Activated T-cell treated with anti-CD3 and anti-CD28 coated beads, Interleukin-2, amount 50 U/mL, for 72 hours (primary cell): ENCODE results near the gene TRMT2A. TPM values are rescaled to one million over a fixed set of nuclear protein-coding genes. Genes with fewer than 3 reads are reported as not detected.

Experiments used
- ATAC-seq, 2 donors: fragments of 150-1000 bp; cut with Tn5 transposase; replicated peaks in 1 of 2; 2 replicates each; pipeline ENCODE4 v1.10.0; 2021; ENCODE audit warnings: moderate library complexity in 2 of 2, mild to moderate bottlenecking in 1 of 2
- DNase-seq, 2 donors: peaks; one replicate each; pipeline ENCODE4 v3.0.0; 2021 to 2022; ENCODE audit warnings: mixed read lengths in 1 of 2
- H3K27ac Mint-ChIP-seq: one replicate; pipeline ENCODE4 v1.8.0; 2022; ENCODE audit warnings: mild to moderate bottlenecking, moderate library complexity, mixed read lengths
- H3K27me3 Mint-ChIP-seq: one replicate; pipeline ENCODE4 v1.8.0; 2022; ENCODE audit warnings: low read depth, mixed read lengths
- H3K36me3 Mint-ChIP-seq, 2 donors: one replicate each; pipeline ENCODE4 v1.8.0; 2022; ENCODE audit warnings: mixed read lengths in 2 of 2, mild to moderate bottlenecking in 1 of 2; ENCODE audit not compliant: insufficient read depth in 2 of 2
- H3K4me1 Mint-ChIP-seq: one replicate; pipeline ENCODE4 v1.8.0; 2022; ENCODE audit warnings: low read depth, mixed read lengths
- H3K4me3 Mint-ChIP-seq, 2 donors: one replicate each; pipeline ENCODE4 v1.8.0; 2022; ENCODE audit warnings: mild to moderate bottlenecking in 2 of 2, mixed read lengths in 2 of 2, moderate library complexity in 2 of 2
- H3K9me3 Mint-ChIP-seq, 2 donors: one replicate each; pipeline ENCODE4 v1.8.0; 2022; ENCODE audit warnings: mixed read lengths in 2 of 2
- total RNA-seq, 2 donors: library from RNA; stranded (reverse); gene quantifications; one replicate each; pipeline ENCODE4 v1.2.3, GENCODE V29; 2022

The TRMT2A gene
- total RNA-seq, 2 donors from 2014 or later, result 55.6 to 56.8 TPM

DNA sequence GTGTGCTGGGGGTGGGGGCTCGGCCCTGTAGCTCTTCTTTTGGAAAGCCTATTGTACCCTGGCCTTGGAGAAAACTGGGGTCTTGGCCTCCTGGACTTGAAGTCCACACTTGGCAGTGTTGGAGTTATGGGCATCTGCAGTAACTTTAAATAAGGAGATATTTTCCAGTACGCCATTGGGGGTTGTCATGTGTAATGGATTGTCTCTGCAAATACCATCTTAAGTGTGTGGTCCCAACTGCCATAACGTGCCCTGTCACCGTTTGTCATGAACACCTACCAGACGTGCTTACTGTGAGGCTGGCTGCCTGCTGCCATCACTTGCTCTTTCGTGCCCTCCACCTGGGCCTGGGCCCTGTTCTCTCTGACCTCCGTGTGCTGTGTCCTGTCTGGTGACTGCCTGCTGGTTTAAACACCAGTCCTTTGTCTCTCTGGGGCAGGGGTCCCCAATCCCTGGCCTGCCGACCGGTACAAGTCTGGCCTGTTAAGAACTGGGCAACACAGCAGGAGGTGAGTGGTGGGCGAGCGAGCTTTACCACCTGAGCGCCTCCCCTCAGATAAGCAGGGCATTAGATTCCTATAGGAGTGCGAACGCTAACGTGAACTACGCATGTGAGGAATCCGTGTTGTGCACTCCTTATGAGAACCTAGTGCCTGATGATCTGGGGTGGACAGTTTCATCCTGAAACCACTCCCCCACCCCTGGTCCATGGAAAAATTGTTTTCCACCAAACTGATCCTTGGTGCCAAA, 11.0 kb upstream of the TRMT2A start:
- Mint-ChIP-seq H3K9me3 (no peaks in the 10 kb centered on the region), H3K4me1 (peaks cover 34% of the 10 kb centered on the region), H3K4me3 (no peak overlapping the region), H3K27ac (no peak overlapping the region), H3K36me3 (peaks cover 2 to 6% of the 10 kb centered on the region in 2 donors), H3K27me3 (no peaks in the 10 kb centered on the region)
- DNase-seq, result no peak
- no peak for ATAC-seq

DNA sequence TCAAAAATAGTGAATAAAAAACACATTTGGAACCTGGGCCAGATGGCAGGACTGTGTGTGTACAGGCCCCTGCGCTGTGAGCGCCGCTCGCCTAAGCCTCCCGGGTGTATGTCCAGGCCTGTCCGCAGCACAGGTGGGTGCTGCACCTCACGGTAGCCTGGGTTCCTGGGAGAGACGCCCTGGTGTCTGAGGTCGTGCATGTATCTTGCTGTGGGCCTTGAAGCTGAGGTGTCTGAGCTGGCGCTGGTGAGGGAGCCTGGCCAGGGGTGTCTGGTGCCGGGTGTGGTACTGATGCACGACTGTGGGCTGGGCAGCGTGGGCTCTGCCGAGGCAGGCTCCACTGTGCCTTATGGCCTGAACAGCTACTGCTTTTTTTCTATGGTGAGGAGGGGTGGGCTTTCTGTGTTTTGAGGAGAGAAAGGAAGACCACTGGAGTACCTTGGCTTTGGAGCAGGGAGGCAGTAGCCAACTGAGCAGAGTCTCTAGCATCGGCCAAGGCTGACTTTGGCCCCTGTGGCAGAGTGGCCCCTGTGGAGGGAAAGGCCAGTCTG, 10.4 kb upstream of the TRMT2A start:
- peaks cover 28% of the 10 kb centered on the region for H3K4me1 Mint-ChIP-seq
- DNase-seq (no peak), ATAC-seq (no peak)
- no peaks in the 10 kb centered on the region for H3K27me3 Mint-ChIP-seq
- no peaks in the 10 kb centered on the region for H3K9me3 Mint-ChIP-seq
- H3K36me3 Mint-ChIP-seq, result peaks cover 3 to 8% of the 10 kb centered on the region in 2 donors
- no peak overlapping the region for H3K4me3 Mint-ChIP-seq
- no peak overlapping the region for H3K27ac Mint-ChIP-seq

DNA sequence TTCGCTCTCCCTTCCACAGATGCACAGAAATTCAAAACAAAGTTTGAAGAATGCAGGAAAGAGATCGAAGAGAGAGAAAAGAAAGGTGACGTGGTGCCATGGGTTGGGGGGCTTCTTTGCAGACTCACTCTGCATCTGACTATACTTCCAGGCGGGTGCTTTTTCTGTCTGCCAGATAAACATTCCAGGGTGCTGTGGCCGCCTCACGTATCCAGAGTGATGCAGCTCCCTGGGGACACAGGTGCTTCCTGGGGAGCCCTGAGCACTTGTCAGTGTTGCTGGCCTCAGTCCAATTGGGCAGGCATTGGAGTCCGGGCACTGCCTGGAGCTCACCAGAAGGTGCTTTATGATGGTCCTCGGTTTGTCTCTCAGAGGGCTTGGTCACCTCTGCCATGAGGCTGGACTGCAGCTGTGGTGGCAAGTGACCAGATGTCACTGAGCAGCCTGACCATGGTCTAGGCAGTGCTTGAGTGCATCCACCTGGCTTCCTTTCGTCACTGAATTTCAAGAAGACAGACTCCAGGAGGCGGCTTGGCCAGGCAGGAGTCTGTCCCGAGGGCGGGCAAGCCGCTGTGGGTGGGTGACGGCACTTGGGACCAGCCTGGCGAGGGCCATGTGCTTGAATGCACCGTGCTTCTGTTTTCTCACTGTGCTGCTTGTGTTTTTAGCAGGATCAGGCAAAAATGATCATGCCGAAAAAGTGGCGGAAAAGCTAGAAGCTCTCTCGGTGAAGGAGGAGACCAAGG, 9.4 kb upstream of the TRMT2A start:
- peaks cover 37% of the 10 kb centered on the region for H3K4me1 Mint-ChIP-seq
- no peak overlapping the region for H3K4me3 Mint-ChIP-seq
- H3K27me3 Mint-ChIP-seq, result no peaks in the 10 kb centered on the region
- ATAC-seq, result no peak
- no peaks in the 10 kb centered on the region for H3K9me3 Mint-ChIP-seq
- peaks cover 3 to 16% of the 10 kb centered on the region in 2 donors for H3K36me3 Mint-ChIP-seq
- no peak for DNase-seq
- no peak overlapping the region for H3K27ac Mint-ChIP-seq

GRCh38 chr22:20125201-20126174, 8.5 kb upstream of the TRMT2A start:
- no peak for ATAC-seq
- H3K27ac Mint-ChIP-seq, result no peak overlapping the region
- no peak overlapping the region for H3K4me3 Mint-ChIP-seq
- H3K27me3 Mint-ChIP-seq, result no peaks in the 10 kb centered on the region
- H3K4me1 Mint-ChIP-seq, result peaks cover 47% of the 10 kb centered on the region
- H3K36me3 Mint-ChIP-seq, result peaks cover 3 to 19% of the 10 kb centered on the region in 2 donors
- no peaks in the 10 kb centered on the region for H3K9me3 Mint-ChIP-seq
- DNase-seq, result no peak

DNA sequence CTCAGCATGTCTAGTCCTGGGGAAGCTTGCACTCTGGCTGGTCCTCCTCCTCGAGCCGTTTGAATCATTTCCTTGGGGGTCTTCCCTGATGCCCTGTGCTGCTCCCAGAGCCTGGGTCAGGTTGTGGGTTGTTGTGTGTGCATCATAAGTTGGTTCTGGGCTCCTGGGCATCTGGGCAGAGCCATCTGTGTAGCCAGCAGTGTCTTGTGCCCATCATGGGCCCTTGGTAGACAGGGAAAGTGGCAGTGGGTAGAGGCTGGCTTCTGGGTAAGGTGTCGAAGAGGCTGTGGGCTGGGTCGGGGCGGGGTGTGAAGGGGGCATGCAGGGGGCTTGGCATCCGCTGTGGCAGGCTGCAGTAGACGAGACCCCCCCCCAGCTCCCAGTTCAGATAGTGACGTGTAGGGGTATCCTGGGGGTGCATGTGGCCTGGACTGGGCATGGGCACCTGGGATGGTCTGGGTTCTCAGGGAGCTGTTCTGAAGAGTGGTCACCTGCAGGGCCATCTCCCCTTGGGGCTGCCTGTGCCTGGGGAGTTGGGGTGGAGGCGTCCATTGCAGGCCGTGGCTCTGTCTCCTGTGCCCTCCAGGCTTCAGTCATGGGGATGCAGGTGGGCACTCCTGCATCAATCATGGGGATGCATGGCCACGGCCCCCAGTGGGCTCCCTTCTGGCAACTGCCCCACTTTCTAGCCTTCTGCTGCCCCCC, 7.2 kb upstream of the TRMT2A start:
- H3K4me1 Mint-ChIP-seq, result peaks cover 51% of the 10 kb centered on the region
- no peak for ATAC-seq
- DNase-seq, result no peak
- H3K4me3 Mint-ChIP-seq, result no peak overlapping the region
- H3K27me3 Mint-ChIP-seq, result no peaks in the 10 kb centered on the region
- peaks cover 3 to 22% of the 10 kb centered on the region in 2 donors for H3K36me3 Mint-ChIP-seq
- no peaks in the 10 kb centered on the region for H3K9me3 Mint-ChIP-seq
- H3K27ac Mint-ChIP-seq, result peak overlapping the region; percentile 19

DNA sequence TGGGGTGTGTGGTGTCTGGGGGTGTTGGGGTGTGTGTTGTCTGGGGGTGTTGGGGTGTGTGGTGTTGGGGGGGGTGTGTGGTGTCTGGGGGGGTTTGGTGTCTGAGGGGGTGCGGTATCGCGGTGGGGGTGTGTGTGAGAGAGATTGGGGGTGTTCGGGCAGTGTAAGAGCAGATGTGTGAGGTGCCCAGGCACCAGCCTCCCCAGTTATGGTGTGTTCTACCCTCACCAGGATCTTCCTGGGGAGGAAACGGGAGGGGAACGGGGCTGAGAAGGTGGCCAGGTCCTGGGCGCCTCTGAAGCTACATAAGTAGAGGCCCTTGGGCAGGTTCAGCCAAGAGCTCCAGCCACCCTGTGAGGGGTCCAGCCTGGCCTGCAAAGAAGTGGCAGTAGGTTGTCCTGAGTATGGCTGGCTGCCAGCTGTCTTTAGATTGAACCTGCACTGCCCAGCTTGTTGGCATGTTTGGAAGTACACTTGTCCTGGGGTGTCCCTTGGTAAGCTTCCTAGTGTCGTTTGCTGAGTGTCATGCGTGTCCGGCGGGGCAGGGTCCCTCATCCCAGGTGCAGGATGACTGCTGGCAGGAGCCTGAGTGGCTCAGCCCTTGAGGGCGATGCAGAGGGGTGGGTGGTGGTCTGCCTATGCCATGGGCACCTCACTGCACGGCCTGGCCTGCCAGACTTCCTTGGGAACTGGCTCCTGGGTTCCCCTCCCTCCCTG, 6.5 kb upstream of the TRMT2A start:
- DNase-seq (no peak), ATAC-seq (no peak)
- Mint-ChIP-seq H3K27ac (no peak overlapping the region), H3K27me3 (no peaks in the 10 kb centered on the region), H3K4me3 (no peak overlapping the region), H3K9me3 (no peaks in the 10 kb centered on the region), H3K4me1 (peaks cover 51% of the 10 kb centered on the region), H3K36me3 (peaks cover 6 to 26% of the 10 kb centered on the region in 2 donors)

DNA sequence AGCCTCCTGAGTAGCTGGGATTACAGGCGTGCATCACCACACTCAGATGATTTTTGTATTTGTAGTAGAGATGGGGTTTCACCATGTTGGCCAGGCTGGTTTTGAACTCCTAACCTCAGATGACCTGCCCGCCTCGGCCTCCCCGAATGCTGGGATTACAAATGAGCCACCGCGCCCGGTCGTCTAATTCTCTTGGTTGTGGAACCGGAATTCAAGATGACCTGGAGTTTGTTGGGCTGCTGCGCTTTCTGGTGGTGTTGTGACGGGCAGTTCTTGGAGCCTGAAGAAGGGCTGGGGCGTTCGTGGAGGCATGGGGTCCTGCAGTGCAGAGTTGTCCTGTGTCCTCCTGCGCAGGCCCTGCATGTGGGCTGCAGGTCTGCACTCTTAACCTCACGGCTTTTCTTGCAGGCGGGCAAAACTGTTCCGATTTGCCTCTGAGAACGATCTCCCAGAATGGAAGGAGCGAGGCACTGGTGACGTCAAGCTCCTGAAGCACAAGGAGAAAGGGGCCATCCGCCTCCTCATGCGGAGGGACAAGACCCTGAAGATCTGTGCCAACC, 4.9 kb upstream of the TRMT2A start:
- Mint-ChIP-seq H3K27me3 (no peaks in the 10 kb centered on the region), H3K9me3 (no peaks in the 10 kb centered on the region), H3K27ac (peak overlapping the region; percentile 65), H3K4me1 (peaks cover 47% of the 10 kb centered on the region), H3K4me3 (no peak overlapping the region), H3K36me3 (peaks cover 9 to 25% of the 10 kb centered on the region in 2 donors)
- DNase-seq, result no peak
- no peak for ATAC-seq

DNA sequence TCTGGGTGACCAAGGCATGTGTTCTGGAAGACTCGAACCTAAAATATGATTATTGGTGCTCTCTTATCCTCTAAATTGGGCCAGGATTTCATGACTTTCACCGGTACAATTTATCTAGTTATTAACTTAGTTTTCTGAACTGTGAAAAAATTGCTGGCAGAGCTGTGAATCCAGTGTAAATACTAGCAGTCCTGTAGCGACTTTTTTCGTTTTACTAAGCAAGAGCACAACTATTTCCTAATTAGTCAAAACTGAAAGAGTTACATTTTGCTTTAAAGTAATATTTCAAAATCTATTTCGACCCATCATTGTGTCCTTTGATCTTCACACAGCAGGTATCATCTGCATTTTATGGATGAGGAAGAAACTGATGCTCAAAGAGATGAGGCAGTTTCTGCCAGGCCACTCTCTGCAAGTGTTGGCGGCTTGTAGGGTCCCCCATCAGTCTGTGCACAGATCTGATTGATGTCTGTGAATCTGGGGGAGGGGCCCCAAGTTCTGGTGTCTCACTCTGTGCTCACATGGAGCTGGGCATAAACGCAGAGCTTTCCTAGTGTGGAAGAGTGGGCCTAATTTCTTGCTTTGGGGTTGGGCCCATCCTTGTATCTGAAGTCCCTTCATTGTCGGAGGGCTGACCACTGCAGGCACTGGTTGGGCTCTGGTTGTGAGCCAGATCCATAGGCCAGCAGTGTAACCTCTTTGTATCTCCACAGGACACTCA, 1.4 kb upstream of the TRMT2A start:
- peaks cover 63% of the 10 kb centered on the region for H3K4me1 Mint-ChIP-seq
- peak overlapping the region; percentile 83 for H3K27ac Mint-ChIP-seq
- no peak for DNase-seq
- peaks cover 9 to 25% of the 10 kb centered on the region in 2 donors for H3K36me3 Mint-ChIP-seq
- peak overlapping the region; percentile 87 to 92 for H3K4me3 Mint-ChIP-seq
- no peaks in the 10 kb centered on the region for H3K9me3 Mint-ChIP-seq
- H3K27me3 Mint-ChIP-seq, result no peaks in the 10 kb centered on the region
- ATAC-seq, result no peak

DNA sequence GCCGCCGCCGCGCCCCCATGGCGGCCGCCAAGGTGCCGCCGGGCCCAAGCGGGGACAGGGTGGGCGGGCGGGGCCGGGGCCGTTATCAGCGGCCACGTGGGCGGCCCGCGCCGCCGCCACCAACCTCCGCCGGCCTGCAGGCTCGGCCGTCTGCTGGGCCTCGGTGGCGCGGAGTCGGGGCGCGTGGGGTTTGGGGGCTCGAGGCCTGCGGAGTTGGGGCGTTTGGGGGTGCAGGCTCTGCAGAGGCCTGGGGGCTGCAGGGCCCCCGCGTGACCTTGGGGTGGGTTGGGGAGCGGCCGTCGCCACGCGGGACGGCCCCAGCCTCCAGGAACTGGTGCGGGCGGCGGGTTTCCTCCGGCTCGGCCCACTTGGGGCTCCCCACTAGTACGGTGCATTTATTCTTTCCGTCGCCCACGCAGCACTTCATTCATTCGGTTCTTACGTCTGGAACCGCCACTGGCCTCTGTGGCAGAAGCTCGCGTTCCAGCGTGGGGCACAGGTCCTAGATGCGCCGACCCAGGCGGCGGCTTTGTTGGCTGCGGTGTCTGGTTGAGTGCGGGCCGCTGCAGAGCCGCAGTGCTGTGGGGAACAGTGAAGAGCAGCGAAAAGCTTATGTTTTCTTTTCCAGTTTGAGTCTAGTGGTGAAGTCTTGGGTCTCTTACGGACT, 740 bp upstream of the TRMT2A start:
- peaks cover 7 to 23% of the 10 kb centered on the region in 2 donors for H3K36me3 Mint-ChIP-seq
- H3K27ac Mint-ChIP-seq, result peak overlapping the region; percentile 83
- peak overlapping the region; percentile 87 to 92 for H3K4me3 Mint-ChIP-seq
- H3K27me3 Mint-ChIP-seq, result no peaks in the 10 kb centered on the region
- no peaks in the 10 kb centered on the region for H3K9me3 Mint-ChIP-seq
- peak; percentile 51 for ATAC-seq
- DNase-seq, result peak; percentile 81 to 89
- peaks cover 63% of the 10 kb centered on the region for H3K4me1 Mint-ChIP-seq

- Mint-ChIP-seq H3K36me3 (peaks cover 7 to 15% of the 10 kb centered on the region in 2 donors), H3K27ac (peak overlapping the region; percentile 85), H3K4me3 (peak overlapping the region; percentile 83 to 92), H3K4me1 (peaks cover 63% of the 10 kb centered on the region), H3K9me3 (no peaks in the 10 kb centered on the region), H3K27me3 (no peaks in the 10 kb centered on the region)
- DNase-seq (no peak), ATAC-seq (no peak)
Observed at GRCh38 chr22:20116376-20116950, 563 bp downstream of the TRMT2A start.
